ENCODE data around the gene TTYH2. TPM values are rescaled to one million over a fixed set of nuclear protein-coding genes. Genes with fewer than 3 reads are reported as not detected.

The TTYH2 gene
- total and polyA plus RNA-seq, 2 experiments from 2014 or later: 1.4 to 3.9 TPM

GRCh38 chr17:74237321-74237720 is 23.9 kb downstream of the TTYH2 start:
- no peaks in the 10 kb centered on the region for H3K9me2 ChIP-seq (ENCODE audit: insufficient read depth)
- no peak for ATAC-seq
- no peak overlapping the region for H3K27ac Mint-ChIP-seq
- H3K4me1 ChIP-seq (ENCODE audit: insufficient read depth): peaks cover 6% of the 10 kb centered on the region; the same call in 1 of the 2 replicates
- peaks cover 20% of the 10 kb centered on the region for H3K4me1 Mint-ChIP-seq
- H3K4me3 Mint-ChIP-seq: no peak overlapping the region
- no peak for DNase-seq (ENCODE audit: low spot score)
- no peaks in the 10 kb centered on the region for H3F3A ChIP-seq (replicated peaks; ENCODE audit: low read depth)
- no peaks in the 10 kb centered on the region for H3K36me3 Mint-ChIP-seq (ENCODE audit: low read depth)
- no peak overlapping the region for H3K4me2 ChIP-seq
- no peaks in the 10 kb centered on the region for H3K79me2 ChIP-seq (replicated peaks; ENCODE audit: insufficient read depth)
- no peak overlapping the region for H2AFZ ChIP-seq
- TF ChIP-seq JUNB (IDR thresholded peaks at IDR 0.05; ENCODE audit: unreplicated experiment) (no peak), STAT1 (IDR thresholded peaks at IDR 0.05; ENCODE audit: unreplicated experiment) (no peak)
- H3K36me3 ChIP-seq (ENCODE audit: insufficient read depth): no peaks in the 10 kb centered on the region
- H4K20me1 ChIP-seq (replicated peaks; ENCODE audit: insufficient read depth): no peaks in the 10 kb centered on the region
- no peak overlapping the region for H3K4me3 ChIP-seq
- H3K27ac ChIP-seq (ENCODE audit: low read depth): no peak overlapping the region
- peaks cover 9% of the 10 kb centered on the region for H3K27me3 Mint-ChIP-seq (ENCODE audit: insufficient read depth, low read depth, poor library complexity)
- H3K9me3 Mint-ChIP-seq: no peaks in the 10 kb centered on the region; the same call in 1 of the 3 replicates
- H3K27me3 ChIP-seq (ENCODE audit: insufficient read depth): no peaks in the 10 kb centered on the region

GRCh38 chr17:74239172-74239571 is 25.8 kb downstream of the TTYH2 start:
- H3K4me2 ChIP-seq: no peak overlapping the region
- no peaks in the 10 kb centered on the region; the same call in 1 of the 3 replicates for H3K9me3 Mint-ChIP-seq
- H2AFZ ChIP-seq: no peak overlapping the region
- no peak overlapping the region for H3K27ac Mint-ChIP-seq
- H3K27me3 ChIP-seq (ENCODE audit: insufficient read depth): no peaks in the 10 kb centered on the region
- H3F3A ChIP-seq (replicated peaks; ENCODE audit: low read depth): no peaks in the 10 kb centered on the region
- DNase-seq (ENCODE audit: low spot score) (no peak), ATAC-seq (no peak)
- H3K36me3 Mint-ChIP-seq (ENCODE audit: low read depth): no peaks in the 10 kb centered on the region
- H3K27me3 Mint-ChIP-seq (ENCODE audit: insufficient read depth, low read depth, poor library complexity): peaks cover 12% of the 10 kb centered on the region
- H3K4me3 ChIP-seq: no peak overlapping the region
- H3K9me2 ChIP-seq (ENCODE audit: insufficient read depth): no peaks in the 10 kb centered on the region
- H3K4me1 Mint-ChIP-seq: peaks cover 19% of the 10 kb centered on the region
- H3K4me1 ChIP-seq (ENCODE audit: insufficient read depth): peaks cover 6% of the 10 kb centered on the region; the same call in 1 of the 2 replicates
- H3K27ac ChIP-seq (ENCODE audit: low read depth): no peak overlapping the region
- no peaks in the 10 kb centered on the region for H3K79me2 ChIP-seq (replicated peaks; ENCODE audit: insufficient read depth)
- H4K20me1 ChIP-seq (replicated peaks; ENCODE audit: insufficient read depth): no peaks in the 10 kb centered on the region
- no peak overlapping the region for H3K4me3 Mint-ChIP-seq
- no peaks in the 10 kb centered on the region for H3K36me3 ChIP-seq (ENCODE audit: insufficient read depth)
- no peak for TF ChIP-seq NANOG (IDR thresholded peaks at IDR 0.05; ENCODE audit: borderline replicate concordance)
- TF ChIP-seq EZH2phosphoT487 (IDR thresholded peaks at IDR 0.05; ENCODE audit: unreplicated experiment): no peak
- TF ChIP-seq CTCF (conservative IDR thresholded peaks at IDR 0.05; ENCODE audit: low read depth in 2 of 2): no peak
- no peak for TF ChIP-seq ZNF114 (CRISPR knock-in tag; IDR thresholded peaks at IDR 0.05)
- no peak for TF ChIP-seq CREB1 (CRISPR knock-in tag; IDR thresholded peaks at IDR 0.05; ENCODE audit: low read depth)
- TF ChIP-seq, protein P1, sequence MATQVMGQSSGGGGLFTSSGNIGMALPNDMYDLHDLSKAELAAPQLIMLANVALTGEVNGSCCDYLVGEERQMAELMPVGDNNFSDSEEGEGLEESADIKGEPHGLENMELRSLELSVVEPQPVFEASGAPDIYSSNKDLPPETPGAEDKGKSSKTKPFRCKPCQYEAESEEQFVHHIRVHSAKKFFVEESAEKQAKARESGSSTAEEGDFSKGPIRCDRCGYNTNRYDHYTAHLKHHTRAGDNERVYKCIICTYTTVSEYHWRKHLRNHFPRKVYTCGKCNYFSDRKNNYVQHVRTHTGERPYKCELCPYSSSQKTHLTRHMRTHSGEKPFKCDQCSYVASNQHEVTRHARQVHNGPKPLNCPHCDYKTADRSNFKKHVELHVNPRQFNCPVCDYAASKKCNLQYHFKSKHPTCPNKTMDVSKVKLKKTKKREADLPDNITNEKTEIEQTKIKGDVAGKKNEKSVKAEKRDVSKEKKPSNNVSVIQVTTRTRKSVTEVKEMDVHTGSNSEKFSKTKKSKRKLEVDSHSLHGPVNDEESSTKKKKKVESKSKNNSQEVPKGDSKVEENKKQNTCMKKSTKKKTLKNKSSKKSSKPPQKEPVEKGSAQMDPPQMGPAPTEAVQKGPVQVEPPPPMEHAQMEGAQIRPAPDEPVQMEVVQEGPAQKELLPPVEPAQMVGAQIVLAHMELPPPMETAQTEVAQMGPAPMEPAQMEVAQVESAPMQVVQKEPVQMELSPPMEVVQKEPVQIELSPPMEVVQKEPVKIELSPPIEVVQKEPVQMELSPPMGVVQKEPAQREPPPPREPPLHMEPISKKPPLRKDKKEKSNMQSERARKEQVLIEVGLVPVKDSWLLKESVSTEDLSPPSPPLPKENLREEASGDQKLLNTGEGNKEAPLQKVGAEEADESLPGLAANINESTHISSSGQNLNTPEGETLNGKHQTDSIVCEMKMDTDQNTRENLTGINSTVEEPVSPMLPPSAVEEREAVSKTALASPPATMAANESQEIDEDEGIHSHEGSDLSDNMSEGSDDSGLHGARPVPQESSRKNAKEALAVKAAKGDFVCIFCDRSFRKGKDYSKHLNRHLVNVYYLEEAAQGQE (IDR thresholded peaks at IDR 0.05; ENCODE audit: unreplicated experiment): no peak
- no peak for TF ChIP-seq EZH2 (IDR thresholded peaks at IDR 0.05; ENCODE audit: low read depth, unreplicated experiment)
- TF ChIP-seq ZNF331 (CRISPR knock-in tag; IDR thresholded peaks at IDR 0.05; ENCODE audit: low read depth): no peak
- TF ChIP-seq, protein P2, sequence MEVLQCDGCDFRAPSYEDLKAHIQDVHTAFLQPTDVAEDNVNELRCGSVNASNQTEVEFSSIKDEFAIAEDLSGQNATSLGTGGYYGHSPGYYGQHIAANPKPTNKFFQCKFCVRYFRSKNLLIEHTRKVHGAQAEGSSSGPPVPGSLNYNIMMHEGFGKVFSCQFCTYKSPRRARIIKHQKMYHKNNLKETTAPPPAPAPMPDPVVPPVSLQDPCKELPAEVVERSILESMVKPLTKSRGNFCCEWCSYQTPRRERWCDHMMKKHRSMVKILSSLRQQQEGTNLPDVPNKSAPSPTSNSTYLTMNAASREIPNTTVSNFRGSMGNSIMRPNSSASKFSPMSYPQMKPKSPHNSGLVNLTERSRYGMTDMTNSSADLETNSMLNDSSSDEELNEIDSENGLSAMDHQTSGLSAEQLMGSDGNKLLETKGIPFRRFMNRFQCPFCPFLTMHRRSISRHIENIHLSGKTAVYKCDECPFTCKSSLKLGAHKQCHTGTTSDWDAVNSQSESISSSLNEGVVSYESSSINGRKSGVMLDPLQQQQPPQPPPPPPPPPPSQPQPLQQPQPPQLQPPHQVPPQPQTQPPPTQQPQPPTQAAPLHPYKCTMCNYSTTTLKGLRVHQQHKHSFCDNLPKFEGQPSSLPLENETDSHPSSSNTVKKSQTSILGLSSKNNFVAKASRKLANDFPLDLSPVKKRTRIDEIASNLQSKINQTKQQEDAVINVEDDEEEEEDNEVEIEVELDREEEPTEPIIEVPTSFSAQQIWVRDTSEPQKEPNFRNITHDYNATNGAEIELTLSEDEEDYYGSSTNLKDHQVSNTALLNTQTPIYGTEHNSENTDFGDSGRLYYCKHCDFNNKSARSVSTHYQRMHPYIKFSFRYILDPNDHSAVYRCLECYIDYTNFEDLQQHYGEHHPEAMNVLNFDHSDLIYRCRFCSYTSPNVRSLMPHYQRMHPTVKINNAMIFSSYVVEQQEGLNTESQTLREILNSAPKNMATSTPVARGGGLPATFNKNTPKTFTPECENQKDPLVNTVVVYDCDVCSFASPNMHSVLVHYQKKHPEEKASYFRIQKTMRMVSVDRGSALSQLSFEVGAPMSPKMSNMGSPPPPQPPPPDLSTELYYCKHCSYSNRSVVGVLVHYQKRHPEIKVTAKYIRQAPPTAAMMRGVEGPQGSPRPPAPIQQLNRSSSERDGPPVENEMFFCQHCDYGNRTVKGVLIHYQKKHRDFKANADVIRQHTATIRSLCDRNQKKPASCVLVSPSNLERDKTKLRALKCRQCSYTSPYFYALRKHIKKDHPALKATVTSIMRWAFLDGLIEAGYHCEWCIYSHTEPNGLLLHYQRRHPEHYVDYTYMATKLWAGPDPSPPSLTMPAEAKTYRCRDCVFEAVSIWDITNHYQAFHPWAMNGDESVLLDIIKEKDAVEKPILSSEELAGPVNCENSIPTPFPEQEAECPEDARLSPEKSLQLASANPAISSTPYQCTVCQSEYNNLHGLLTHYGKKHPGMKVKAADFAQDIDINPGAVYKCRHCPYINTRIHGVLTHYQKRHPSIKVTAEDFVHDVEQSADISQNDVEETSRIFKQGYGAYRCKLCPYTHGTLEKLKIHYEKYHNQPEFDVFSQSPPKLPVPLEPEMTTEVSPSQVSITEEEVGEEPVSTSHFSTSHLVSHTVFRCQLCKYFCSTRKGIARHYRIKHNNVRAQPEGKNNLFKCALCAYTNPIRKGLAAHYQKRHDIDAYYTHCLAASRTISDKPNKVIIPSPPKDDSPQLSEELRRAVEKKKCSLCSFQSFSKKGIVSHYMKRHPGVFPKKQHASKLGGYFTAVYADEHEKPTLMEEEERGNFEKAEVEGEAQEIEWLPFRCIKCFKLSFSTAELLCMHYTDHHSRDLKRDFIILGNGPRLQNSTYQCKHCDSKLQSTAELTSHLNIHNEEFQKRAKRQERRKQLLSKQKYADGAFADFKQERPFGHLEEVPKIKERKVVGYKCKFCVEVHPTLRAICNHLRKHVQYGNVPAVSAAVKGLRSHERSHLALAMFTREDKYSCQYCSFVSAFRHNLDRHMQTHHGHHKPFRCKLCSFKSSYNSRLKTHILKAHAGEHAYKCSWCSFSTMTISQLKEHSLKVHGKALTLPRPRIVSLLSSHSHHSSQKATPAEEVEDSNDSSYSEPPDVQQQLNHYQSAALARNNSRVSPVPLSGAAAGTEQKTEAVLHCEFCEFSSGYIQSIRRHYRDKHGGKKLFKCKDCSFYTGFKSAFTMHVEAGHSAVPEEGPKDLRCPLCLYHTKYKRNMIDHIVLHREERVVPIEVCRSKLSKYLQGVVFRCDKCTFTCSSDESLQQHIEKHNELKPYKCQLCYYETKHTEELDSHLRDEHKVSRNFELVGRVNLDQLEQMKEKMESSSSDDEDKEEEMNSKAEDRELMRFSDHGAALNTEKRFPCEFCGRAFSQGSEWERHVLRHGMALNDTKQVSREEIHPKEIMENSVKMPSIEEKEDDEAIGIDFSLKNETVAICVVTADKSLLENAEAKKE (CRISPR knock-in tag; IDR thresholded peaks at IDR 0.05): no peak
- TF ChIP-seq JUNB (IDR thresholded peaks at IDR 0.05; ENCODE audit: unreplicated experiment): no peak
